Activated CD4-positive, alpha-beta T cell treated with anti-CD3 and anti-CD28 coated beads, Interleukin-10, Interleukin-2, amounts not matched to agents 100 ng/mL and 50 ng/mL, durations not matched to agents 16 hours and 8 hours (primary cell): ENCODE results near the gene SOCS4.
"Not testable (repeated sequence)": the region's sequence is repeated elsewhere in the genome, so short reads cannot be mapped to it uniquely, and the experiment has no call there.

Experiments
- DNase-seq: peaks from one replicate; pipeline ENCODE4 v3.0.0-alpha.2; 2020

The SOCS4 gene

DNA sequence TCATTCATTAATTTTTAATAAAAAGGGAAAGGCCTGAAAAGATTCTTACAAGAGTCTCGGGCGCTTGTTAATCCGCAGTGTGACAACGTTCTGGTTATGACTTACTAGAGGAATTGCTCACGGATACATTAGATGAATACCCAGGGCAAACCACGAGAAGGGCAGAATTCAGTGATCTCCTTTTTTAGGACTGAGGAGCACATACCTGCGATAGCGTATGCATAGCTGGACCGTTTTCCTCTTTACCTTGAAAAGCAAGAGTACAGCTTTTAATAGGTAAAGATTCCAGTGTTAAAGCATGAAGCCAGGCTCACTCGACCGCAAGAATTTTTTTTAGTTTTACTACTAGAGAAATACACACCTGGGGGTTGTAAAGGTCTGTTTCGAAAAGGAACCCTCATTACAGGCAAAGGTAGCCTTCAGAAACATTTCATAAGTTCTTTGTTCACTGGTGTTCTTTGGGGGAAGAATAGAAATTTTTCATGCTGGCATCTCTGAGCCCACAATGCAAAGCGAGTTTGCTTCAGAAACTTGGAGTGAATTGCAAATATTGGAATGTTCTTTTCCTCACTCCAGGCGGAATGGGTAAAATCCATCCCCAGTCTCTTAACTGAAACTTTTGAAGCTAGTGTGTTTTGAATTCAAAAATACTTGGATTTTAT is 25.4 kb downstream of the SOCS4 start:
- DNase-seq: peak; percentile 51

DNA sequence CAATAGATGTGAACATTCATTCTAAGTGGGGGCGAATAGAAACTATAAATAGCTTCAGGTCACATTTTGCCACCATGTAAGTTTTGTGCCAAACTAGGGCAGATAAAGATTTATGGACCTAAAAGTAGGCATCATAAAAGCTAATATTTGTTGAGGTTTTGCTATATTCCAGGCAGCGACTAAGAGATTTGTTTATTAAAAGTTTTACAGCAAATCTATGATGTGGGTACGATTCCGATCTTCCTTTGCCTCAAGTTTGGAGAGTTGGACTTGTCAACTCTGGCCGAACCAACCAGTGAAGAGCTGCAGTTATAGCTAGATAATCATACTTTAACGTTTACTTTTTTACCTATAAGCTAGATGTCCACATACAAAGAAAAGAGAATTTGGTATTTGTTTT is 26.0 kb downstream of the SOCS4 start:
- DNase-seq: no peak

- no peak for DNase-seq
Measured at GRCh38 chr14:55053500-55053899, 26.5 kb downstream of the SOCS4 start.

- no peak for DNase-seq
Measured at GRCh38 chr14:55054098-55054497, 27.1 kb downstream of the SOCS4 start.

GRCh38 chr14:55057919-55058318 is 30.9 kb downstream of the SOCS4 start:
- DNase-seq: no peak

GRCh38 chr14:55059333-55059732 is 32.3 kb downstream of the SOCS4 start:
- no peak for DNase-seq

GRCh38 chr14:55062517-55063351 is 35.7 kb downstream of the SOCS4 start:
- DNase-seq: no peak

- DNase-seq: not testable (repeated sequence)
Measured at GRCh38 chr14:55064896-55065295, 37.9 kb downstream of the SOCS4 start.

- no peak for DNase-seq
Measured at GRCh38 chr14:55065411-55065810, 38.4 kb downstream of the SOCS4 start.

DNA sequence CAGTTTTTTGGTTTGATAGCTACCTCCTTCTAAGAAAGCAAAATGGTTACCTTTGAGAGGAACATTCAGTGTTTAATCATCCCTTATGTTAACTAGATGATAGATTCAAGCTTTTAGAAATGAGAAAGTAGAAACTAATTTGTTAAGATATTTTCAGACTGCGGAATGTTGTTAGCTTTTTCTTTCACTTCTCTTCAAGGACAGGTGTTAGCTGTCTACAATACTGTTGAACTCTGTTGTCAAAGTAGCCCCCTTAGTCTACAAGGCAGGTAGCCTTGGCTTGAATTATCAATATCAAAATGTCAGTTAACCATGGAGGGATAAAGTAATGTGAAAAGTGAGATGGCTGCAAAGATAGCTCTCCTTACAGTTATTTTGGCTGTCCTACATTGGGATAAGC is 39.2 kb downstream of the SOCS4 start:
- no peak for DNase-seq

DNA sequence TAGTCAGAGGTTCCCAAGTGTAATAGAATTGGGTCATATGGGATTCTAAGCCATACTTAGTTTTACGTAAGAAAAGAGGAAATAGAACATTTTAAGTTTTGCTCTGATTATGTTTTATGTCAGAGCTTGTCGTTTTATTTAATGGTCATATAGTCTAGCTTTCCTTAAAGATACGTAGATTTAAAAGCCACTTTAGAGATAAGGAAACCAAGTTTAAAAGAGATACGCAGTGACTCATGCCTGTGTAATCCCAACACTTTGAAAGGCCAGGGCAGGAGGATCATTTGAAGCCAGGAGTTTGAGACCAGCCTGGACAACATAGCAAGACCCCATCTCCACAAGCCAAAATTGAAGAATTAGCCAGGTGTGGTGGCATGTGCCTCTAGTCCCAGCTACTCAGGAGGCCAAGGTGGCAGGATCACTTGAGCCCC is 44.0 kb downstream of the SOCS4 start:
- DNase-seq: no peak

DNA sequence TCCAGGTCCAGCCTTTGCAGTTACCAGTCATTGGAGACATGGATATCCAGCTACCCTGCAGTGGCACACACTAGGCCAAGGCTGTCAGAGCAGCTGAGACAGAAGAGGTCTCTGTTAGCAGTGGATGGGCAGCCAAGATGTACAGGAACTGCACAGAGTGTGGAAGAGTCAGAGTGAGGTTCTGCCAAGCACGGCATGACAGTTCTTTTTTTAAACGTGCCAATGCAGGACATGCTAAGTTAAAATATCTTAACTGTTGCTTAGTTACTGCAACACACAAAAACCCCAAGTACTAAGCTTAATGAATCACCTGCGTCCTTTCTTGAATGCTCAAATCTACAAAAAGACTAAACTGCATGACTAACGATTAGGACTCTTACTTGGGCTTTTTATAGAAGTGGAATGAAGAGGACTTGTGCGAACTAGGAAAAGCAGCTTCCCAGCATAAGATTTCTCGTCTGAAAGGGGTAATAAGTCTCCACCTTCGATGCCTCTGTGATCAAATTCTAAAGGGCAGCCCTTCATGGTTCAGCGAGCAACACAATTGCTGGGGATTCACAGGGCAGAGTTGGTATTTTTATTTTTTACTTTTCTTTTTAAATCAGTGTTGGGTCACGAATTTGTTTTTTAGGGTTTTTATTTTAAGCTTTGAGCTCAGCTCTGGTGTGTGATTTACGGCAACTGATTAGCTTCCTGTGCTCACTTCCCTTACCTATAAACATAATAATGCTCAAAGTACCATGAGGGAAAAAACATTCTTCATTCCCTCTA is 45.0 kb downstream of the SOCS4 start:
- peak; percentile 57 for DNase-seq

DNA sequence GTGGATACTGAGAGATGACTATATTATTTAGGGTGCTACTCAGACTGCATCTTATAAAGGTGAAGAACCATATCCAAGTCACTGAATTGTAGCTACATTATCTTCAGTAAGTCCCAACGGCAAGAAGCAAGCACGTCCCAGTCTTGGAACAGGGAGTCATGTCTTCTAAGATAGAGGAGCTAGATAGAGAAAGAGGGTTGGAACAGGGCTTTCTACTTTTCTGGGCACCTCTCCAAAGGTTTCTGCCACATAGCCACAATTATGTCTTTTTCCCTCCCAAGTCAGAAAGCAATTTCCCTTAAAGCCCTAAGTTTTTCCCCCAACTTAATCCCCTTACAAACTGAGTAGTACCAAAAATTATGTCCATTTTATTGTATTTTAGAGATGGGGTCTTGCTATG is 46.8 kb downstream of the SOCS4 start:
- DNase-seq: no peak

GRCh38 chr14:55074662-55075061 is 47.6 kb downstream of the SOCS4 start:
- peak; percentile 63 for DNase-seq

DNA sequence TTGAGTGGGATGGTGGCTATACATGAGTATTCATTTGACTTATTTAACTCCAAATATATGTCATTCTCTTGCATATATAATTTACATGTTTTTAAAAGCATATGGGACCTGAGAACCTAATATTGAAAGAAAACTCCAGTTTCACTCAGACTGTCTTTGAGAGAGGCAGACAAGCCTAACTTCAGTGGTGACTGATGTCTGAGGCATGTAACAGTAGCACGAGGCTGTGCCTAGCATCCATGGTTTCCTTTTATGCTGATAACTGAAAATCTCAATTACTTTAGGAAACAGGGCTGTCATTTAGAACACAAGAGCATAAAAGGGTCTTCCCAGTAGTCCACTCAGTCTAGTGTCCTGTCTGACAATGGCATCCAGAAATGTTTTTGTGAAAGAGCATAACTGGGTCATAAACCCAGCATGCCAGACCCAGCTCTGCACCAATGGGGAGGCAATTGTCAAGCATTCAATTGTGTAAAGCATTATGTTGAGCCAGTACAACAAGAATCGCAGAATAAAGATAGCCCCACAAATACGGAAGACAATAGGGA is 48.7 kb downstream of the SOCS4 start:
- DNase-seq: peak; percentile 36

DNA sequence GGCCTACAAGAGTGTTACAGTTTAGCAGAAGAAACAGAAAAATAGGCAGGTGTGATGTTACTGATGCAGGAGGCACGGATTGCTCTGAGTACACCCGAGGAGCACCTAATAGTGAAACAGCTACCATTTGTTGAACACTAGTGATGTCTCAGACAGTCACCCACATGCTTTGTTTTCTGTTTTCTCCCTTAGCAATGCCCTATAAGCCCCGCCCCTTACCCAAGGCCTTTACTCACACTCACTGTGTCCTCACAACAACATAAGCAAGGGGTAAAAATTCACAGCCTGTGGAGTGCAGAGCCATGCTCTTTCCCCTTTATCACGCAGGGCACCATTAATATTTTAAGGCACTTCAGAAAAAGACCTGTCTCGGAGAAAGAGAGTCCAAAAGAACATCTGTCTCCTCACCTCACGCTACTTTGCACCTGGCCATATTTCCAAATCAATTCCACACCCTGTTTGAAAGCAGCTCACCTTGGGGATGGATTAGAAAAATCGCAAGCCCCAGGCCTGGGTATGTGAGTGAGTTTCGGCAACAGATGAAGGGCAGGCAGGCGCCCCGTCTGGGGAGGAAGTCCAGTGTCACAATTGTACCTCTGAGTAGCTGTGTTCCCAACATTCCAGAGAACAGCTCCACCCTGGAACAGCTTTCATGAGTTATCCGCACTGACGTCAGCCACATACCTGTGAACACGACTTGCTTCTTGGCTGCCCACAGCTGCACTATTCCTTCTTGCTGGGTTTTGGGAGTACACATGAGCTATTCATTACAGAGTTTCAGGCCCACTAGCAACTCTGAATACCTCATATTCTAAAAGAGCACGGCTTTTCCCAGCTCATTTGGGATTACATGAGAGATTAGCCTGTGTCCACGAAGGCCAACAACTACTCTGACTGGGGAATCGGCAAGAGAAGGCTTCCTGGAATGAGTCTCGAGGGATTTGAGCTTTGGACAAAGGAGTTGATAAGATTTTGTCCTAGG is 50.4 kb downstream of the SOCS4 start:
- DNase-seq: peak; percentile 64

DNA sequence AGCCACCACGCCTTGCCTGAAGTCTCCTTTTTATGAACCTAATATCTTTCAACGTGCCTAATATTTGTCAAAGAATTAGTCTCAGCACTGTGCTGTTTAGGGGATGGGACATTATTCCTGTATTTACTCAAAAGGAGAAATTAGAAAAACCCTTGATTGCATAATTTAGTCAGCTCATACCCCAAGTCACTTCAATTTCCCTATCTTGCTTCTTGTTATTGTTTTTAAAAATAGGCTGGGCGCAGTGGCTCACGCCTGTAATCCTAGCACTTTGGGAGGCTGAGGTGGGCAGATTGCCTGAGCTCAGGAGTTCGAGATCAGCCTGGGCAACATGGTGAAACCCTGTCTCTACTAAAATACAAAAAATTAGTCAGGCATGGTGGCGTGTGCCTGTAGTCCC is 52.9 kb downstream of the SOCS4 start:
- not testable (repeated sequence) for DNase-seq

DNA sequence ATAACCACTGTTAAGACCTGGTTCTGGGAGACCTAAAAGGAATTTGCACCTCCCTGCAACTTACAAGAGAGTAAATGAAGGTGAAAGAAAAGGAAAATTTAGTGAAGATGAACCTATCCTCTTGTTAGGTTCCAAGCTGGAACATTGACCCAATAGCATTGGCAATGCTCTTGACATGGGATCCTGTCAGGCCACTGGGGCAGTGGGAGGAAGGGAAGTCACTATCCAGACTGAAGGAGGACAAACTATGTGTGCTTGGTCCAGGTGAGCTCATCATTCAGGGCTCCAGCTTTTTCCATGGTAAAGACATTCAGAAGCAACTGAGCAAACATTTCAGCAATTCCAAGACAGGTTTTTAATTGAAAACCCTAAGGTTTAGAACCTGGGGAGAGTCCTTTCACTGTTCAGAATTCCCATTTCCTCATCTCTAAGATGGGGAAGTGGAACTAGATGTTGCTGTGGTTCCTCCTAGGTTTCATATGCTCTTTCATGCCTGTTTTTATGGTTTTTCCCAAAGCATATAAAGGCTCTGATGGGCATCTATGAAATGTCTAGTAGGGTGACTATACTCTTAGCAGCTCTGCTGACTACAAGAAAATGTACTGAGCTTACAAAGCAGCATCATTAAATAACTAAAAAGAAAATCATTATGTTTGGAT is 57.5 kb downstream of the SOCS4 start:
- no peak for DNase-seq

GRCh38 chr14:55085060-55085660 is 58.1 kb downstream of the SOCS4 start:
- DNase-seq: no peak

DNA sequence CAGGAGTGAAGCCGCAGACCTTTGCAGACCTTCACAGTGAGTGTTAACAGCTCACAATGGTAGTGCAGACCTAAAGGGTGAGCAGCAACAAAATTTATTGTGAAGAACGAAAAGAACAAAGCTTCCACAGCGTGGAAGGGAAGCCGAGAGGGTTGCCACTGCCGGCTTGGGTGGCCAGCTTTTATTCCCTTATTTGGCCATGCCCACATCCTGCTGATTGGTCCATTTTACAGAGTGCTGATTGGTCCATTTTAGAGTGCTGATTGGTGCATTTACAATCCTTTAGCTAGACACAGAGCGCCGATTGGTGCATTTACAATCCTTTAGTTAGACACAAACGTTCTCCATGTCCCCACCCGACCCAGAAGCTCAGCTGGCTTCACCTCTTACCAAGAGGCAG is 59.9 kb downstream of the SOCS4 start:
- DNase-seq: no peak

DNA sequence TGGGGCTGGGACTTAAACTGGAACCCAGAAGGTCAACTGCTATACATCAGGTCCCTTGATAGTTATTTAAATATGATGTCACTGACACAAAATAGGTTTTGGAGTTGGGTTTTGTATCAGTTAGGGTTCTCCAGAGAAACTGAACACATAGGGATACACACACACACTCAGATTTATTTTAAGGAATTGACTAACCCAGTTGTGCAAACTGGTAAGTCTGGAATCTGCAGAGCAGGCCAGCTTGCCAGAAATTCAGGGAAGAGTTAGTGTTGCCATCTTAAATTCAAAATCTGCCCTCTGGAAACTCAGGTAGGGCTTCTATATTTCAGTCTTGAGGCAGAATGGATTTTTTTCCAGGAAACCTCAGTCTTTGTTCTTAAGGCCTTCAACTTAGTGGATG is 61.3 kb downstream of the SOCS4 start:
- no peak for DNase-seq
